Loucy (cell line): ENCODE results near the gene CDC42BPA.

ENCODE experiments used
- H2AFZ ChIP-seq: fragments of 200-600 bp; sonication (generic); 2 replicates; pipeline ENCODE4 v1.6.0; 2016; ENCODE audit warnings: antibody characterized with exemption, mild to moderate bottlenecking, low read length, moderate library complexity
- H3F3A ChIP-seq: fragments of 200-600 bp; 2 replicates; pipeline ENCODE4 v1.6.0; 2016; ENCODE audit warnings: antibody characterized with exemption, low read depth, mild to moderate bottlenecking
- H3K27me3 ChIP-seq: fragments of 200-600 bp; sonication (generic); 2 replicates; pipeline ENCODE4 v1.6.1; 2014; ENCODE audit warnings: low read length, mild to moderate bottlenecking; ENCODE audit not compliant: insufficient read depth, poor library complexity, severe bottlenecking
- H3K36me3 ChIP-seq: fragments of 200-600 bp; sonication (generic); 2 replicates; pipeline ENCODE4 v1.6.1; 2016; ENCODE audit warnings: low read length; ENCODE audit not compliant: insufficient read depth
- H3K4me1 ChIP-seq: fragments of 200-600 bp; sonication (generic); 2 replicates; pipeline ENCODE4 v1.5.1; 2014; ENCODE audit warnings: low read length, mild to moderate bottlenecking; ENCODE audit not compliant: insufficient read depth, poor library complexity, severe bottlenecking
- H3K4me2 ChIP-seq: fragments of 200-600 bp; sonication (generic); 2 replicates; pipeline ENCODE4 v1.6.0; 2014; ENCODE audit warnings: antibody characterized with exemption, low read length, low read depth, mild to moderate bottlenecking; ENCODE audit not compliant: poor library complexity, severe bottlenecking
- H3K4me3 ChIP-seq: fragments of 200-600 bp; sonication (generic); 2 replicates; pipeline ENCODE4 v1.5.1; 2014; ENCODE audit warnings: low read length, mild to moderate bottlenecking, mixed read lengths; ENCODE audit not compliant: poor library complexity, severe bottlenecking
- H3K79me2 ChIP-seq: fragments of 200-600 bp; sonication (generic); 2 replicates; pipeline ENCODE4 v1.6.1; 2014; ENCODE audit warnings: low read length; ENCODE audit not compliant: insufficient read depth
- H3K9ac ChIP-seq: fragments of 200-600 bp; sonication (generic); 2 replicates; pipeline ENCODE4 v1.6.0; 2014; ENCODE audit warnings: mild to moderate bottlenecking, low read depth, low read length, moderate library complexity; ENCODE audit not compliant: poor library complexity, severe bottlenecking
- H3K9me2 ChIP-seq: fragments of 200-600 bp; sonication (generic); replicated peaks from 2 replicates; pipeline ENCODE4 v1.6.1; 2016; ENCODE audit warnings: low read depth, low read length, mixed read lengths
- H3K9me3 ChIP-seq: fragments of 200-600 bp; sonication (generic); 2 replicates; pipeline ENCODE4 v1.6.1; 2014; ENCODE audit warnings: mild to moderate bottlenecking, antibody characterized with exemption, low read length, low read depth; ENCODE audit not compliant: insufficient read depth
- H4K20me1 ChIP-seq: fragments of 200-600 bp; sonication (generic); 2 replicates; pipeline ENCODE4 v1.6.0; 2014; ENCODE audit warnings: antibody characterized with exemption, low read length, mild to moderate bottlenecking; ENCODE audit not compliant: insufficient read depth, poor library complexity, severe bottlenecking
- EZH2phosphoT487 ChIP-seq: fragments of 200-600 bp; IDR thresholded peaks from 2 replicates; pipeline ENCODE4 v1.6.1; 2018; ENCODE audit warnings: antibody characterized with exemption, mild to moderate bottlenecking, moderate library complexity, borderline replicate concordance
- TF ChIP-seq, protein P1 (sequence below): fragments of 200-600 bp; sonication (generic); conservative IDR thresholded peaks from 2 replicates; pipeline ENCODE4 v1.5.1; 2014; ENCODE audit warnings: mild to moderate bottlenecking, antibody characterized with exemption, low read length

Gene CDC42BPA

DNA sequence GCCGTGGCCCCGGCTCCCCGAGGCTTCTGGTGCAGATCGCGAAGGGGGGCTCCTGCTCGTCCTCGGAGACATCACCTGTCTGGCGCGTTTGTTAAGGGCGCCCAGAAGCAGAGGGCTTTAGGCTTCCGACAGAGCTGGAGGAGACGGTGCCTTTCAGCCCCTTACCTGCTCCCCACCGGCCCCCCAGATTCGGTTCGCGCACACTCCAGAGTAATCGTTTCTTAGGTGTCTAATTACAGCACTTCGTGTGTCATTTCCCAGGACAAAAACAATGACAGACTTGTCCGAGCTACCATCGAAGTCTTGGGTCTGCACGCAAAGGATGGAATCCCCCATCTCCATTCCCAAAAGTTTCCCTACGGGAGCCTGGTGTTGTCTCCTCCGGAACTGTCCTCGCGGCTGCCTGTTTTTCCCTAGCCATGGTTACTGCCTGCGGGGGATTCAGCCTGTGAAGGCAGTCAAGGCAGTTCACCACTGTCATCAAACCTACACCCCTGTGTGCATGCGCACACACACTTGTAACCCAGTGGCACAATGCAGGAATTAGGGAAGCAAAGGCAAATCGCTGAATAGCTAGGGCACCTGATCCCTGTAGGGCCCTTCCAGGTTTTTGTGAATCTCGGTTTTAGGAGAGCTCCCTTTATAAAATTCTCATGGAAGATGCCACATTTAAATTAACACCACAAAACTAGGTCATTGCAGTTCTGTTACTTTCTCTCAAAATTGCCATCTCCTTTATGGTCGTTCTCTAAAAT, 738 bp upstream of the CDC42BPA start:
- no peaks in the 10 kb centered on the region for H3K79me2 ChIP-seq
- H3K4me2 ChIP-seq: no peak overlapping the region
- no peaks in the 10 kb centered on the region for H3K27me3 ChIP-seq
- H4K20me1 ChIP-seq: no peaks in the 10 kb centered on the region
- TF ChIP-seq, protein P1, sequence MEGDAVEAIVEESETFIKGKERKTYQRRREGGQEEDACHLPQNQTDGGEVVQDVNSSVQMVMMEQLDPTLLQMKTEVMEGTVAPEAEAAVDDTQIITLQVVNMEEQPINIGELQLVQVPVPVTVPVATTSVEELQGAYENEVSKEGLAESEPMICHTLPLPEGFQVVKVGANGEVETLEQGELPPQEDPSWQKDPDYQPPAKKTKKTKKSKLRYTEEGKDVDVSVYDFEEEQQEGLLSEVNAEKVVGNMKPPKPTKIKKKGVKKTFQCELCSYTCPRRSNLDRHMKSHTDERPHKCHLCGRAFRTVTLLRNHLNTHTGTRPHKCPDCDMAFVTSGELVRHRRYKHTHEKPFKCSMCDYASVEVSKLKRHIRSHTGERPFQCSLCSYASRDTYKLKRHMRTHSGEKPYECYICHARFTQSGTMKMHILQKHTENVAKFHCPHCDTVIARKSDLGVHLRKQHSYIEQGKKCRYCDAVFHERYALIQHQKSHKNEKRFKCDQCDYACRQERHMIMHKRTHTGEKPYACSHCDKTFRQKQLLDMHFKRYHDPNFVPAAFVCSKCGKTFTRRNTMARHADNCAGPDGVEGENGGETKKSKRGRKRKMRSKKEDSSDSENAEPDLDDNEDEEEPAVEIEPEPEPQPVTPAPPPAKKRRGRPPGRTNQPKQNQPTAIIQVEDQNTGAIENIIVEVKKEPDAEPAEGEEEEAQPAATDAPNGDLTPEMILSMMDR: no peak
- no peak for TF ChIP-seq EZH2phosphoT487
- no peak overlapping the region for H3K4me3 ChIP-seq
- H2AFZ ChIP-seq: no peak overlapping the region
- H3F3A ChIP-seq: no peaks in the 10 kb centered on the region
- H3K36me3 ChIP-seq: no peaks in the 10 kb centered on the region
- H3K9me2 ChIP-seq: no peaks in the 10 kb centered on the region
- no peaks in the 10 kb centered on the region for H3K9me3 ChIP-seq
- no peak overlapping the region for H3K9ac ChIP-seq
- no peaks in the 10 kb centered on the region for H3K4me1 ChIP-seq

- H3K27me3 ChIP-seq: no peaks in the 10 kb centered on the region
- H3K79me2 ChIP-seq: no peaks in the 10 kb centered on the region
These were observed 723 bp downstream of the CDC42BPA start for GRCh38 chr1:227317523-227318015.

DNA sequence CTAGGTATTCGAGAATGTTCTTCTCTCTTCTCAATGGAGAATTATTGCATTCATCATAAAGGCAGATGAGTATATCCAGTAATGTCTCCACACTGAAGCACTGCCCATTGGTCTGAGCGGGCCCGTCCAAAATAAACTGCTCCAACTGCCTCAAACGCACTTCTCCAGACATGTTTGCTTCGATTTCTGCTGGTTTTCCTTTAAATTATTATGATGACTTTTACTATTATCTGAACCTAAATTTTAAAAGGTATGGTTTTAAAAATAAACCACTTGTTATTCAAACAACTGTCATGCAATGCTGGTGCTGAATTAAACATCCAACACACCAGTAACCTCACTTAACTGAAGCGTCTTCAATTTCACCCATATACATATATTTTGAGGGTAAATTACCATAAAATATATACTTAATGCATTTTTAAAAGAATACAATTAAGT, 1.3 kb downstream of the CDC42BPA start:
- no peak overlapping the region for H3K4me2 ChIP-seq
- TF ChIP-seq, protein P1: no peak
- TF ChIP-seq EZH2phosphoT487: no peak
- H3K27me3 ChIP-seq: no peaks in the 10 kb centered on the region
- H3K9ac ChIP-seq: no peak overlapping the region
- no peaks in the 10 kb centered on the region for H3K9me2 ChIP-seq
- no peaks in the 10 kb centered on the region for H3K79me2 ChIP-seq
- H3K9me3 ChIP-seq: no peaks in the 10 kb centered on the region
- no peaks in the 10 kb centered on the region for H4K20me1 ChIP-seq
- no peak overlapping the region for H3K4me3 ChIP-seq
- H3K4me1 ChIP-seq: no peaks in the 10 kb centered on the region
- H3F3A ChIP-seq: no peaks in the 10 kb centered on the region
- no peaks in the 10 kb centered on the region for H3K36me3 ChIP-seq
- no peak overlapping the region for H2AFZ ChIP-seq

More at GRCh38 chr1:227317523-227318015, 723 bp downstream of the CDC42BPA start:
- no peak overlapping the region for H3K9ac ChIP-seq
- H3K9me3 ChIP-seq: no peaks in the 10 kb centered on the region
- no peak overlapping the region for H3K4me2 ChIP-seq
- H3F3A ChIP-seq: no peaks in the 10 kb centered on the region
- no peak overlapping the region for H2AFZ ChIP-seq
- no peaks in the 10 kb centered on the region for H3K9me2 ChIP-seq
- TF ChIP-seq EZH2phosphoT487: no peak
- TF ChIP-seq, protein P1: no peak
- no peak overlapping the region for H3K4me3 ChIP-seq
- H4K20me1 ChIP-seq: no peaks in the 10 kb centered on the region
- H3K4me1 ChIP-seq: no peaks in the 10 kb centered on the region
- H3K36me3 ChIP-seq: no peaks in the 10 kb centered on the region
